GM19035 (cell line): Measurements from ENCODE around the gene PALLD.
"Not testable (repeated sequence)": the region's sequence is repeated elsewhere in the genome, so short reads cannot be mapped to it uniquely, and the experiment has no call there.

Experiments used
- ATAC-seq: cut with Tn5 transposase; IDR thresholded peaks from one replicate; pipeline ENCODE4 v1.9.1; 2021; ENCODE audit not compliant: unreplicated experiment

The PALLD gene

DNA sequence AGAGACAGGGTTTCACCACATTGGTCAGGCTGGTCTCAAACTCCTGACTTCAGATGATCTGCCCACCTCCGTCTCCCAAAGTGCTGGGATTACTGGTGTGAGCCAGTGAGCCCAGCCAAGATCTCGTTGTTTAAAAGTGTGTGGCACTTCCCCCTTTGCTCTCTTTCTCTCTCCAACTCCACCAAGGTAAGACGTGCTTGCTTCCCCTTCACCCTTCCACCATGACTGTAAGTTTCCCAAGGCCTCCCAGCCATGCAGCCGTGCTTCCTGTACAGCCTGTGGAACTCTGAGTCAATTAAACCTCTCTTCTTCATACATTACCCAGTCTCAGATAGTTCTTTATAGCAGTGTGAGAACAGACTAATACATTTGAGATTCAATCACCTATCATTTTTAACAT is 309.4 kb downstream of the PALLD start:
- ATAC-seq = not testable (repeated sequence)

DNA sequence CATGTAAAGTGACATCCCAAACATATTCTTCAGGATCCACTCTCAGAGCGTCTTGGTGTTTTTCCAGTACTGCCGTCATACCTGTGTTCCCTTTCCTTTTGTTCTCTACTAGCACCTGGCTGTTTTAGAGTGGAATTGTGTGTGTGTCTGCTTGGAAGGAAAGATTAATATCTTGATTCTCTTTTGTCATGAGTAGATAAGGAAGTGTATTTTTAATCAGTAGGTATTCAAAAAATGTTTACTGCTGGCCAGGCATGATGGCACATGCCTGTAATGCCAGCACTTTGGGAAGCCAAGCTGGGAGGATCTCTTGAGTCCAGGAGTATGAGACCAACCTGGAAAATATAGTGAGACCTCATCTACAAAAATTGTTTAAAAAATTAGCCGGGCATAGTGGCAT is 314.4 kb downstream of the PALLD start:
- ATAC-seq = no peak

DNA sequence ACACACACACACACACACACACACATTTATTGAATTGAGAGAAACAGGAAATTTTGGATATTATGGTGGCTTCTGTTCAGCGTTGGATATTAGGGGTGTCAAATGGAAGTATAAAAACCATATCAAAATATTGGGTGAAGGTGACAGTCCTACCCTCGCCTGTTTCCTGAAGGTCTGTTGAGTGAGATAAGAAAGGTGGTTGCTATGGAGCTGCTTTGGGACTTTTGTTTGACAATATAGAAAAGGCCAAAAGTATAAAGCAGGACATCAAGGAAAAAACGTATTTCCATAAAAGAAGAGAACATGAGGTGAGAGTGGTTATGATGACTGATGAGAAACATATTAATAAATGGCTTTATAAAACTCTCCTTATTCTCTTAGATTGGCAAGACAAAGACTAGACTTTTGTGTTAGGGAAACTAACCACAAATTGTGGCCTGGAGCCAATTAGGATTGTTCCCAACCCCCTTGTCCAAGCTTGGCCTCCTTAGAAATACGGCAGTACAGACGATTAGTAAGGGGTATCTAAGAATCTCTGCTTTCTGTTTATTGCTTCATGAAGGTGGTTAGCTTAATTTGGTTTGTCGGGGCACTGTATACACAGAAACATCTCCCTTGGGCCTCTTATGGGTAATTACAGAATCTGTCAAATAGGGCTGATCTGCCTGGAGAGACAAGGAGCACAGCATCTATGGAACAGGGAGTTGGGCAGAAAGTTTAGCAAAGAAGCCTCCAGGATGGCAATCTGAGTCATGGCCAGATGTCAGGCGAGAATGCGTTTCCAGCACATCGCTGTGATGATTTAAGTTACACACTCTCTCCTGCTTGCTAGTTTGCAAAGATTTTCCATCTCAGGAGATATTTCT is 315.2 kb downstream of the PALLD start:
- ATAC-seq = no peak

DNA sequence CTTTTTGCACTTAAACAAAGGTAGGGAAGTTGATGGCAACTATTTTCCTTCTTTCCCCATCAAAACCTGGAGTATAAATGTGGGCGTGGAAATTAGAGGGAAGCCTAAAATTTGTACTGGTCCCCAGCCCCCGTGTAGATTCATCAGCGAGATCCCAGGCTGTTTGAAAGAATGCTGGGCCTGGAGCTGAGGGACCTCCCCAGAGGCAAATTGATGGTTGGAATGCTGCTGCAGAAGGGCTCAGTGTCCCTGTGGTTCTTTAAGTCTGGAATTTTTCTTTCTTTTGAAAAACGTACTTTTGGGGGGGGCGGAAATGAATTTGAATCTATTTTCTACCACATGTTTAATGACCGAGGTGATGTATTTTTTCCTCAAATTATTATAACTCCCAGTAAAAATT is 316.0 kb downstream of the PALLD start:
- ATAC-seq = no peak

DNA sequence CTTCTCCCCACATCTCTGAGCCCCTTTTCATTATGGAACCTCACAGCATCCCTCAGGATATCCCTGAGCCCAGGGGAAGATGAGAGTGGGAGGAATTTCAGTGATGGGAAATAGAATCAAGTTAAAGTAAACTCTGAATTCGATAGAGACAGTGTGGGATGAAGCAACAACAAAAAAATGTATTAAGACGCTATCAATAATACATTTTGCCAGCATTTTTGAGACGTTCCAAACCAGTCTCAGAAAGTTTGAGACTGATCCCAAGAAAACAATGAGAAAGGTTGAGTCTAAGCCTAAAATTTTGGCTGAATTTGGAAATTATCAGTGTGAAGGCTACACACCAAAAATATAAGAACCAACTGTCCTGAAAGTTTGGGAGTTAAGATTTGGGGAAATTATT is 317.0 kb downstream of the PALLD start:
- ATAC-seq = no peak

DNA sequence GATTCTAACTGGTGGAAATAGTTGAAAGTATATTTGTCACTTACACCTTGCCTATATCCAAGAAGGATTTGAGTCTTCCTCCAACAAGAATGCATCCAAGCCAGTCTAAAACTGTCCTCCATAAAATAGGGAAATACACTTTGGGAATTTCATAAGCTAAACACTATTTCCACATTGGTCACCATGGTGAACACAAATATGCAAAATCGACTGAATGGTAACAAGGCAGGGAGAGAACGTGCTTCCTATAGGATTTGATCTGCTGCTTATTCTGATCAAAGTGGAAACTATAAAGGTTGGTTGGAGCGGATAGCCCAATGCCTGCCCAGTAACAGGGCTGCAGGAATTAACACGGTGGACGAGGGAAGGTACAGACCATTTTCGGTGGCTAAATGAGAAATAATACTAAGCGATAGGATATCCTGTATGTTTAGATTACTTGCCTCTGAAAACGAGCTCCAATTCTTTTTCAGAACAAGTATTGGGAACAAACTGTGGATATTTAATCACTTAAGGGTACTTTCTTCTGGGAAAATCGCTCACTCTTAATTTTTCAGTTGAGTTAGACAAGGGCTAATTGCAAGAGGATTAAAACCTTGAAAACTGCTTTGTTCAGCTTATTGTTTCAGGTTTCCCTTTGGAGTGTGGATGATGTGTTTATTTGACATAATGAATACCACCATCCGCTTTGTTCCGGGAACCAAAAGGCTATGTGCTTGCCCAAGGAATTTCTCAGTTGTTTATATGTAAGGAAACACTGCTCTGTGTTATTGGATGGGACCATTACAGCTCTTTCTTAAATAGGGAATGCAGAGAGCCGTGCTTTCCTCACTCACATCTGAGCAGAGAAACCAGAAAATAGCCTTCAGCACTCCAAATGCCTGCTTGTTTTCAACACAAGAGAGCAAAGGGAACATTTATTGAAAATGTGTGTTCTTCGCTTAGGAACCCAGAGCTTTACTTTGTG is 318.8 kb downstream of the PALLD start:
- no peak for ATAC-seq

DNA sequence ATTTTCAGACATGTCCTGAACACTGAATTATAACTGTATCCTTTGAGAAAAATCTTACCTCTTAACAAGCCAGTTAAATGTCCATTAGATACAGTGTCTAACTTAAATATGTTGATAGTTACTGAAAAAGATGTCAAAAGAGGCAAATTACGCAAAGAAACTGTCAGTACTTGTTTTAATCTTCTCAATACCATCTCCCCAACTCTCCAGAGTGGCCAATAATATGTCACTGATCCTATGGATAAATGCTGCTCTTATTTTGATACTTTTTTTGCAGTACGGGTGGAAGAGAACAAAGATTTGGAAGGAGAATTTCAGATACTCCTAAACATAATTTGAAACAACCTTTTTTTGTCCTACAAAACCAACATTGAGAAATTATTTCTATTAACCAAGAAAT is 320.5 kb downstream of the PALLD start:
- ATAC-seq = no peak

DNA sequence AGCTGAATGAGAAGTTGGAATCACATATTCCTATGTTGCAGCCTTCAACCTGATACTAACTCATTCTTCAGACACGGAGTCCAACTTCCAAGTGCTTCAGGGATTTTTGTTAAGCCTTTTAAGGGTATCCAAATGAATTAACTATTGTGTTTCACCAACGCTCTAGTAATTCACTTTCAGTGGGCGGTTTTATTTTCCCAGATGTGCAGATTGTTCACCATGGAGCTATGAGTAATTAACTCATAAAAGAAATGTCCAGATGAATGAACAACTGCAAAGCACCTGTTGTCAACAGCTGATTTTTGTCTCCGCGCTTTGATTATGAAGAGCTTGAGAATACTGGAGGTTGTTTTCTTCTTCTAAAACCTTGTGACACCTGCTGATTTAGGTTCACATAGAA is 325.6 kb downstream of the PALLD start:
- no peak for ATAC-seq

DNA sequence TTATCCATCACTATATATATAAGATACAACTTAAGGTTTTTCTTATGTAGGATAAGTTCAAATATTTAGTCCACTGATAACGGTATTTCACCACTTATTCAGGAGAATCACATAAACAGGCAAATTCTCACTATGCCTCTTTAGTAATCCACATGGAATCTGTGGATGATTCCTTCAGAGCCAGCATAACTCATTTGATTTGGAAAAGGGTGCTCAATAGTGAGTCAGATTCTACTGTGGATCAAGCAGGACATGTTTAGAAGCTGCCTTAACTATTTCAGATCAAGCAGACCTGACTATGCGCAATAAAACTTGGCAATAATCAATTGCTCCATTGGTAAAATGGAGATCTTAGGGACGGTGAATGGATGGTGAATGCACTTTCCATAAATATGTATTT is 329.1 kb downstream of the PALLD start:
- ATAC-seq = no peak

DNA sequence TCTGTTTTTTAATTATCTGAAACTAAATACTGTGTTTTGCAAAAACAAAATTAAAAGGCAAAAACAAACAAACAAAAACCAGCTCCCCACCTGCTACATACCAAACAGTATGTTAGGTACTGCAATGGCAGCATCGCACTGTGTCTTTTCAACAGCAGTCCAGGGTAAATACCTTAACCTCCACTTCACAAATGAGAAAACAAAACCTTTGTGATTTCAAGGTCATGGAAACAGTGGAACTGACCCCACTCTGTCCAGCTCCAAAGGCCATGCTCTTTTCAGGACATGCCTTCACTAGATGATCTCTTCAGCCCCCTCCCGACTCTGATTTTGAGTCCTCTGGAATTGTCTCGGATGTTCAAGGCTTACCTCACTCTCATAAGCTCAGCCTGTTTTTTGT is 329.8 kb downstream of the PALLD start:
- no peak for ATAC-seq

DNA sequence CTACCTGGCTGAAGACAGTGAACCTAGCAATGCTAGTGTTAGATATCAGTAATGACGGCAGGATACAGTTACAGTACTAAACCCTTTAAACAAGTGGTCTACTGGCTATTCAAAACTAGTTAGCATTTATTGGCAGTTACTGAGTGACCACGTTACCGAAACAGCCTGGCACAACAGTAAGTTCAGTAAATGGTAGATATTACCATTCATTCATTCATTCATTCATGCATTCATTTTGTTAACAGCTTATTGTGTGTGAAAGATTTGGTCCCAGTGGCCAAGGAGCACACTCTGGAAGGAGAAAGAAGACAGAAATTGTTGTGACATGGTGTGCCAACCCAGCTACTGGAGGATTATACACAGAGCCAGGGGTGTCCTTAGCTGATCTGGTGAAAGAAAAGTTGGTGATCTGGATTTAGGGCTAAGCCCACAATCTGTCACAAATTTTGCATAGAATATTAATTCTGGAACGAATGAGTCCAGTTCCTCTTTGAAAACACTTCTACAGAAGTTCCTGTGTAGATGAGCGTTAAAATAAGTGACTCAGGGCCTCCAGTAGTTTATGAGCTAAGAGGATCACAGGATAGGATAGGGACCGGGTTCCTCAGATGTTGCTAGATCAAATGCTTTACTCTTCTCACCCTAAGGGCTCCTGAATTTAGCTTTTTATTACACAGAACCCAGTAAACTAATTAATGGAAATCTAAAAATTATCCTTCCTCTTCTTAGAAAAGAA is 334.1 kb downstream of the PALLD start:
- ATAC-seq = no peak

DNA sequence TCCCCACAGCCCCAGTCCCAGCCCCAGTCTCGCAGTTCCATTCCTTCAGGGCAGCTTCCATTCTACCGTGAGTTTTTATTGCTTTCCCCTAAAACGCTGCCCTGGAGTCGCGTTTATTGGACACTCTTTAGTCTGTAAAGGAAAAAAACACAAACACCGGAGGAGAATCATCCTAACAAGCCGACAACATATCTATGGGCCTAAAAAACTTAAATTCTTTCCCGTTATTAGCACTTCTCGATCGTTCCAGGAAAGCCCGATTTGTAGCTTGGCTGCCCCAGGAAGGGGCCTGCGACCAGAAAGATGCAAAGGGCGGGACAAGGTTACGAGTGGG is 334.7 kb downstream of the PALLD start:
- ATAC-seq = peak; percentile 23

DNA sequence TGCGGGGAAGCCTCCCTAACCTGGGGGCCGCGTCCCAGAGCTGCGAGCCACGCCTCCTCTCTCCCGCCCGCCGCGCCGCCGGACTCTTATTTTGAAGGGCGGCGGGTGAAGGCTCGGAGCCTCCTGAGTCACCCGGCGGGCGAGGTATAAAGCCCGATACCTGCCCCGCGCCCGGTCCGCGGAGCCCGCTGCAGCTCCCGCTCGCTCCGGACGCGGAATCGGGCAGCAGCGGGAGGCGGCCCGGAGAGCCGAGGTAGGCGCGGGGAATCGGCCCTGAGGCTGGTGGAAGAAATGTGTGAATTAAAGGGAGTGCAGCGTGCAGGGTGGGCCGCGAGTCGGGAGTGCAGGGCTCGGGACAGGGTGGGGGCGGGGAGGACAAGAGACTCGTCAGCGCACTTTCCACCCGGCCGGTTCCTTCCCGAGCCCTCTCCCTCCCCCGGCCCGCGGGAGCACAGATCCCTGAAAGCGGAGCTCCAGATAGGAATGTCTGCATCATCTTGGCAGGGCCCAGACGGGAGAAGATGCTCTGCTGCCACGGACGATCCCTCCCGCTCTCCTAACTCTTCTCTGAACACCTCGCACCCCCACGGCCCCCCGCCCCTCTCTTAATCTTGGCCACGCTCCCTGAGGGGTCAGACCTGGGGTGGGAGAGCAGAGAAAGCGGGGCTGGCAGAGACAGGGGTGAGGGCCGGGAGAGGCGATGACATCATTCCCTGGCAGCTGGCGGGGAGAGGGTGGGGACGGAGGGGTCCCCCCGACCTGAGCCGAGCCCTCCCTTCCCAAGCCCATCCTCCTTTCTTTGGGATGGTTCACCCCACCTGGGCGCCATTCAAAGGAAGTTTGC is 335.3 kb downstream of the PALLD start:
- ATAC-seq = peak; percentile 93

DNA sequence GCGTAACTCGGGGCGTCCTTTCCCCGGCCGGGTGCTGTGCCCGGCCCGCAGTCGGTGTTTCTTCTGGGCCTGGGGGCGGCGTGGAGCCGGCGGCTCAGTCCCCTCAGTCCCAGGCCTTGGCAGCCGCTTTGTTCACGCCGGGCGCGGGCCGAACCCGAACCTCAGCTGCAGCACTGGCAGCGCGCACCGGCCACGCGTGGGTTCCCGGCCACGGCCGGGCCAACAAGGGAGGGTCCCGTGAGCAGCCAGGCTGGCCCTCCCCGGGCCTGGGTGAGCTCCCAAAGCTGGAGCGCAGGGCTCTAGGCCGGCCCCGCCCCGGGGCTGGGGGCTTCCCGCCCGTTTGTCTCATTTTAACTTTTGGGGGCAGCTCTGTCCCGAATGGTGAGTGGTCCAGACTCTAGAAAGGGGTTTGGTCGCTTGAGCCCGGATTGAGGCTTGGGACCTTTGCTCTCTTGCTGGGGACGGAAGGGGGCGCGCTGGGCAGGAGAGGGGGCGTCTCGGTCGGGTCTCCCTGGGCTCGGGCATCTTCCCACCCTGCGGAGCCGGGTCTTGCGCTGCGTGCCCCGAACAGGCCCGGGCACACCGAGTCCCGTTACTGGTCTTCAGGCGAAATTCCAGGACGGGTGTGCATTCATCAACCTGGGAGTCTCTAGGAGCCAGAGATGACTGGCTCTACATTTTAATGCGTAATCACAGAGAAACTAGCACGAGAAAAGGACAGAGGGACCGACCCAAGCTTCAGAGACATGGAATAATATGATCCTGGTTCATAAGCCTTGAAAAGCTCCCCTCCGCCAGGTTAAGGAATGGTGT is 336.1 kb downstream of the PALLD start:
- no peak for ATAC-seq

DNA sequence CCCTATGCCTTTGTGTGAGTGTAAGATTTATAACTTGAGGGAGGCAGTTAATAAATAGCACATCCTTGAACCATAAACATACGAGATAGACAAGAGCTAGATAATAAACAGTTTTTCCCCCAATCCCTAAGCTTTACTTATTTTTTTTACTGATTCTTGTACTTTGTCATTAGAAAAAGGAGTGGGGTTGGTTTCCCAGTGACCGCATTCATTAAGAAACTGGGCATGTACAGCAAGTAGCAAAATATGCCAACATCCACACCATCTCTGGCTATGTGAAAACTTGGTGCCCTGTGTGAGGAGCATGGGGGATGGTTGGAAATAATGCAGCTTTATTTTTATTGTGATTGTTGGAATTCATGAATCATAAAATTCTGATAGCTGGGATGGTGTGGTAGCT is 337.0 kb downstream of the PALLD start:
- ATAC-seq = no peak

DNA sequence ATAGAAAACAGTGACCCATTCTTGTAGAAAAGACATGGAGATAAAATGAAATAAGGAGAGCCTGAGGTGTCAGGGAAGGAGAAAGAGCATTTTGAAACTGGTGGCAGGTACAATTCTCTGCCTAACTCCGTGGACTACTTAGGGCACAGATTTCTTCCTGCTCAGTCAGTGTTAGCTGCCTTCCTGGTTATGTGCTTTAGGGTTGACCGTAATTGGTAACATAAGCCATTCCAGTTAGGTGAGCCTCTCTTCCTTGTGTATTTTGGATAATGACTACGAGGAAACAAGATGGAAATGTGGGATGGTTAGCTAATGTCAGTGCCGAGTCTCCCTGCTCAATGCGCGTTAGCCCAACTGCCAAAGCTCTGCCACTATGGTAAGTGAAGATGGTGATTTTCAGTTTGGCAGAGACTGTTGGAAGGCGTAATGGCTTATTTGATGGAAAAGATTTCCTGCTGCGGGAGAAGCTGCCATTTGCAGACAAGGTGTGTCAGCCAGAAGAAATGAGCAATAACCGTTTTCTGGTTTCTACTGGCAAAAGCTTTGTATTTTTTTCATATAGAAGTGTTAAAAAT is 339.1 kb downstream of the PALLD start:
- ATAC-seq = no peak

DNA sequence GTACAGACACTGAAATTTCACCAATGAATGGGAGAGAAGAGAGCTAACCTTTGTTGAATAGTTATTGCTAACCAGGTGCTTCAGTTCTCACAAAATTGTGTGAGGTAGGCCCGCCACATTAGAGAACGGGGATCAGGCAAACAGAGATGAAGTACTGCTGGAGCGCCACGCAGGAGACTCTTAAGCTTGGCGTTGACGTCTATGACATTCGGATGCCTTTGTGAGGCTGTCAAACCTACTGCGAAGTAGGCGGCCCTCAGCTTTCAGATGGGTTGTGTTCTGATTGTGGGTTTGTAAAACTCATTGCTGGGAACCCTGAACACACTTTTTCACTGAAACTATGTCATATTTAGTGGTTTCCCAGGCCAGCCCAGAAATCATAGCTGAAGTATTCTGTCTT is 339.6 kb downstream of the PALLD start:
- ATAC-seq = no peak

DNA sequence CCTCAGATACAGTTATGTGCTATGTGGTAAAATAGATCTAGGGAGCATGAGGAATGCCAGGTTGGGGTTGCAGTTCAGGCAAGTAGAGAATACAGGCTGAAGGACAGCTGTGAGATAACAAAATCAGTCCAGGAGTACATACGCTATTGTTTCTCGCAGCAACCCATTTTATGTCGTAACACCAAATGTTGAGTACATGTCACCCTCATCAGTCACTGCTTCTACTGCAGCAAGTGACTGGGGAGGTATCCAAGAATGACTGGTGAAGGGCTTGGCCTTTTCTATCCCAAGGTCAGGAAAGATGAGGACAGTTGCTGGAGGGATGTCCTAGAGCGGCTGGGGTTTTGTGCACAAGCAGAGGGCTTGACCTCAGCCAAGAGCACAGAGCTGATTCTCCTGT is 341.1 kb downstream of the PALLD start:
- ATAC-seq = no peak

DNA sequence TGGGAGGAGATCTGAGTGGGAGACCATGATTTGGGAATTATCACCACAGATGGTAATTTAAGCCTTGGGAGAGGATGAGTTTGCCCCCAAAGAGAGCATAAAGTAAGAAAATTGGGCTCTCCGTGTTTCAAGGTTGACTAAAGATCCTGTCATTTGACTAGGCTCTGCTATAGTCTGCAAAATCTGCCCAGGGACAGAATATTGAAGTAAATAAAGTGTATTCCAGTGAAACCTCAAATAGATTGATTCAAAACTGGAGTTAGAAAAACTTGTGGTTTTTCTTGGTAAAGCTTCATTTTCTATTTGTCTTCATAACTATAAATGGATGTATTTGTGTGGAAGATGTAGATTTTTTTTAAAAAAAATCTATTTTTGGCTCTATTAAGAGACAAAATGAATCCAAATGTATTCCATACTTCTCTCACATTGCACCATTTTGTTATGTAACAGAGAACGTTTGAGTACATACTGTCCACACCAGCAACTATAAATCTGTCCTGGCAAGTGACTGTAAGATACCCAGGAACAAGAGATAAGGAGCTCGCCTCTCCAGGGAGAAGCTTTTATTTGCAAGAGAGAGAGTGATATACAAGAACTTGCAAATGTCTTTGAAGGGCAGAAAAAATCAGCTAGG is 343.0 kb downstream of the PALLD start:
- ATAC-seq = no peak
